H9 (cell line): ENCODE measurements around the gene HSD17B8. TPM values are rescaled to one million over a fixed set of nuclear protein-coding genes. Genes with fewer than 3 reads are reported as not detected.

ENCODE experiments used
- DNase-seq: peaks from one replicate; pipeline ENCODE4 v3.0.0-alpha.2; 2017
- H2AFZ ChIP-seq: one replicate; pipeline ENCODE4 v1.6.1; 2013; ENCODE audit warnings: mild to moderate bottlenecking, low read length, control low read depth, moderate library complexity
- H2AK5ac ChIP-seq: 2 replicates; pipeline ENCODE4 v1.6.1; 2013; ENCODE audit warnings: low read length, control low read depth, mixed read lengths; ENCODE audit not compliant: insufficient read length
- H2BK120ac ChIP-seq: one replicate; pipeline ENCODE4 v1.6.1; 2013; ENCODE audit warnings: low read depth, mild to moderate bottlenecking, low read length, control low read depth, inconsistent platforms; ENCODE audit not compliant: poor library complexity, severe bottlenecking
- H2BK12ac ChIP-seq: 2 replicates; pipeline ENCODE4 v1.6.1; 2013; ENCODE audit warnings: low read length, control low read depth, mixed read lengths, low read depth; ENCODE audit not compliant: insufficient read length
- H2BK15ac ChIP-seq: 2 replicates; pipeline ENCODE4 v1.6.1; 2013; ENCODE audit warnings: low read depth, low read length, control low read depth
- H2BK20ac ChIP-seq: one replicate; pipeline ENCODE4 v1.6.1; 2013; ENCODE audit warnings: low read depth, mild to moderate bottlenecking, low read length, control low read depth, inconsistent platforms; ENCODE audit not compliant: poor library complexity, severe bottlenecking
- H2BK5ac ChIP-seq: 2 replicates; pipeline ENCODE4 v1.6.1; 2013; ENCODE audit warnings: low read length, control low read depth, mixed read lengths; ENCODE audit not compliant: insufficient read length
- H3K14ac ChIP-seq: 2 replicates; pipeline ENCODE4 v1.6.1; 2013; ENCODE audit warnings: low read length, control low read depth; ENCODE audit not compliant: insufficient read depth
- H3K18ac ChIP-seq: 2 replicates; pipeline ENCODE4 v1.6.1; 2013; ENCODE audit warnings: low read depth, mild to moderate bottlenecking, mixed read lengths, low read length, control low read depth; ENCODE audit not compliant: insufficient read length
- H3K23ac ChIP-seq: 2 replicates; pipeline ENCODE4 v1.6.1; 2013; ENCODE audit warnings: low read length, control low read depth, mixed read lengths, low read depth; ENCODE audit not compliant: insufficient read length
- H3K23me2 ChIP-seq: 2 replicates; pipeline ENCODE4 v1.6.1; 2013; ENCODE audit warnings: low read depth, mild to moderate bottlenecking, mixed read lengths, low read length, control low read depth; ENCODE audit not compliant: insufficient read length, poor library complexity, severe bottlenecking
- H3K27ac ChIP-seq: 2 replicates; pipeline ENCODE4 v1.5.1; 2013; ENCODE audit warnings: low read length, control low read depth, mixed read lengths, low read depth; ENCODE audit not compliant: insufficient read length
- H3K27me3 ChIP-seq: 2 replicates; pipeline ENCODE4 v1.6.1; 2013; ENCODE audit warnings: low read length, control low read depth, inconsistent platforms; ENCODE audit not compliant: insufficient read depth
- H3K4ac ChIP-seq: 2 replicates; pipeline ENCODE4 v1.6.1; 2013; ENCODE audit warnings: low read depth, mild to moderate bottlenecking, control low read depth, inconsistent platforms, low read length, moderate library complexity
- H3K4me1 ChIP-seq: 2 replicates; pipeline ENCODE4 v1.6.1; 2013; ENCODE audit warnings: low read length, control low read depth, inconsistent platforms; ENCODE audit not compliant: insufficient read depth
- H3K4me2 ChIP-seq: 2 replicates; pipeline ENCODE4 v1.6.1; 2013; ENCODE audit warnings: low read length, control low read depth, mixed read lengths; ENCODE audit not compliant: insufficient read length, insufficient read depth
- H3K56ac ChIP-seq: 2 replicates; pipeline ENCODE4 v1.6.1; 2013; ENCODE audit warnings: low read depth, mild to moderate bottlenecking, mixed read lengths, low read length, control low read depth; ENCODE audit not compliant: insufficient read length
- H3K79me1 ChIP-seq: 2 replicates; pipeline ENCODE4 v1.6.1; 2013; ENCODE audit warnings: low read depth, mild to moderate bottlenecking, moderate library complexity, low read length, control low read depth, inconsistent platforms; ENCODE audit not compliant: insufficient read depth, poor library complexity, severe bottlenecking
- H3K79me2 ChIP-seq: 2 replicates; pipeline ENCODE4 v1.6.1; 2013; ENCODE audit warnings: low read length, control low read depth, inconsistent platforms; ENCODE audit not compliant: insufficient read depth
- H3K9ac ChIP-seq: 2 replicates; pipeline ENCODE4 v1.6.1; 2013; ENCODE audit warnings: low read length, control low read depth, mixed read lengths; ENCODE audit not compliant: insufficient read length; ENCODE audit errors: extremely low read depth
- H3K9me3 ChIP-seq: one replicate; pipeline ENCODE4 v1.6.1; 2013; ENCODE audit warnings: low read depth, low read length, inconsistent platforms; ENCODE audit not compliant: control insufficient read depth
- H3T11ph ChIP-seq: one replicate; pipeline ENCODE4 v1.6.1; 2013; ENCODE audit warnings: mild to moderate bottlenecking, low read length, control low read depth, inconsistent platforms
- H4K20me1 ChIP-seq: one replicate; pipeline ENCODE4 v1.6.1; 2013; ENCODE audit not compliant: control insufficient read depth, insufficient read length, insufficient read depth
- H4K5ac ChIP-seq: 2 replicates; pipeline ENCODE4 v1.6.1; 2013; ENCODE audit warnings: low read depth, mild to moderate bottlenecking, mixed read lengths, low read length, control low read depth; ENCODE audit not compliant: insufficient read length
- H4K8ac ChIP-seq: replicated peaks from 2 replicates; pipeline ENCODE4 v1.6.1; 2013; ENCODE audit warnings: low read length, control low read depth, mixed read lengths, low read depth; ENCODE audit not compliant: insufficient read length
- H4K91ac ChIP-seq: 2 replicates; pipeline ENCODE4 v1.6.1; 2013; ENCODE audit warnings: low read depth, mild to moderate bottlenecking, moderate library complexity, mixed read lengths, low read length, control low read depth; ENCODE audit not compliant: insufficient read length
- H3K27ac Mint-ChIP-seq, 3 experiments: 2 replicates in 2 of 3; 3 replicates in 1 of 3; pipeline ENCODE4 v1.8.0; 2020 to 2021; ENCODE audit warnings: mixed read lengths in 3 of 3, mild to moderate bottlenecking in 1 of 3, moderate library complexity in 1 of 3
- H3K27me3 Mint-ChIP-seq: 2 replicates; pipeline ENCODE4 v1.8.0; 2021; ENCODE audit warnings: low read depth, mild to moderate bottlenecking, moderate library complexity, mixed read lengths
- H3K36me3 Mint-ChIP-seq, 3 experiments: 2 replicates in 2 of 3; 3 replicates in 1 of 3; pipeline ENCODE4 v1.8.0; 2020 to 2021; ENCODE audit warnings: low read depth in 3 of 3, mixed read lengths in 3 of 3; ENCODE audit not compliant: insufficient read depth in 1 of 3
- H3K4me1 Mint-ChIP-seq, 2 experiments: 2 replicates each; pipeline ENCODE4 v1.8.0; 2020; ENCODE audit warnings: mixed read lengths in 2 of 2
- H3K4me3 Mint-ChIP-seq, 2 experiments: 2 replicates in 1 of 2; 3 replicates in 1 of 2; pipeline ENCODE4 v1.8.0; 2020 to 2021; ENCODE audit warnings: mild to moderate bottlenecking in 2 of 2, mixed read lengths in 2 of 2, moderate library complexity in 1 of 2
- H3K9me3 Mint-ChIP-seq, 2 experiments: 2 replicates in 1 of 2; 3 replicates in 1 of 2; pipeline ENCODE4 v1.8.0; 2020; ENCODE audit warnings: mild to moderate bottlenecking in 2 of 2, mixed read lengths in 2 of 2, moderate library complexity in 1 of 2
- CTCF ChIP-seq: fragments of 200-600 bp; sonication (generic); conservative IDR thresholded peaks from 3 replicates; pipeline ENCODE4 v1.8.0; 2021; ENCODE audit warnings: antibody characterized with exemption, mild to moderate bottlenecking
- WGBS: extraction: QIAGEN DNeasy Blood & Tissue Kit; methylation state at CpG from one replicate; pipeline ENCODE4 v1.1.7; 2013; ENCODE audit warnings: missing lambda C conversion rate, low lambda C conversion rate, mixed read lengths; ENCODE audit not compliant: insufficient read length; ENCODE audit errors: extremely low coverage; 5-methylcytosine and 5-hydroxymethylcytosine counted together
- total RNA-seq: library from RNA; stranded (reverse); gene quantifications from 2 replicates; pipeline ENCODE4 v1.2.1, GENCODE V29; 2021

The HSD17B8 gene
- total RNA-seq, 1 experiment from 2014 or later: 7.1 TPM

GRCh38 chr6:33160096-33160495, 44.4 kb upstream of the HSD17B8 start:
- H4K5ac ChIP-seq: no peak overlapping the region
- H3K27ac ChIP-seq: no peak overlapping the region
- H3K79me1 ChIP-seq: no peaks in the 10 kb centered on the region
- H3T11ph ChIP-seq: no peak overlapping the region
- H3K4ac ChIP-seq: no peak overlapping the region
- H2BK5ac ChIP-seq: no peak overlapping the region
- H4K8ac ChIP-seq: no peak overlapping the region
- no peak overlapping the region for H3K4me2 ChIP-seq
- no peaks in the 10 kb centered on the region for H3K9me3 ChIP-seq
- no peak overlapping the region for H3K56ac ChIP-seq
- no peak overlapping the region; a peak in 1 of 7 replicates for H3K27ac Mint-ChIP-seq
- H2AK5ac ChIP-seq: no peak overlapping the region
- no peak overlapping the region for H2BK120ac ChIP-seq
- WGBS: no CpG with 5 or more reads among the region's 11 CpGs
- H3K4me1 Mint-ChIP-seq: peaks cover 23 to 30% of the 10 kb centered on the region in 2 experiments
- no peaks in the 10 kb centered on the region for H4K20me1 ChIP-seq
- H3K14ac ChIP-seq: no peak overlapping the region
- no peak overlapping the region for H2AFZ ChIP-seq
- H2BK12ac ChIP-seq: no peak overlapping the region
- H3K36me3 Mint-ChIP-seq: no peaks in the 10 kb centered on the region
- H3K9me3 Mint-ChIP-seq: no peaks in the 10 kb centered on the region
- H3K79me2 ChIP-seq: no peaks in the 10 kb centered on the region
- no peak overlapping the region for H3K23ac ChIP-seq
- peak; percentile 17 for DNase-seq
- peaks cover 5% of the 10 kb centered on the region for H3K23me2 ChIP-seq
- no peak overlapping the region for H3K18ac ChIP-seq
- H3K4me3 Mint-ChIP-seq: peak overlapping the region in 1 of 2 experiments; percentile 1; a peak in 1 of 5 replicates
- no peak overlapping the region for H3K9ac ChIP-seq
- no peak overlapping the region for H2BK20ac ChIP-seq
- H4K91ac ChIP-seq: no peak overlapping the region
- H3K27me3 ChIP-seq: peaks cover 2% of the 10 kb centered on the region; the same call in 1 of the 2 replicates
- TF ChIP-seq CTCF: no peak
- H3K27me3 Mint-ChIP-seq: peaks cover 29% of the 10 kb centered on the region
- H2BK15ac ChIP-seq: no peak overlapping the region
- H3K4me1 ChIP-seq: no peaks in the 10 kb centered on the region; the same call in 1 of the 2 replicates
